Measurements from ENCODE around the gene CD82.
A peak's percentile ranks its signal among the peaks of the same experiment; 100 is the strongest.
"Not testable (repeated sequence)": the region's sequence is repeated elsewhere in the genome, so short reads cannot be mapped to it uniquely, and the experiment has no call there.

The CD82 gene

GRCh38 chr11:44652901-44653644 lies 87.6 kb downstream of the CD82 start:
- TF ChIP-seq CTCF (conservative IDR thresholded peaks at IDR 0.05) (no peak), ZFX (IDR thresholded peaks at IDR 0.05) (no peak)
- H3K27ac ChIP-seq: no peak overlapping the region

DNA sequence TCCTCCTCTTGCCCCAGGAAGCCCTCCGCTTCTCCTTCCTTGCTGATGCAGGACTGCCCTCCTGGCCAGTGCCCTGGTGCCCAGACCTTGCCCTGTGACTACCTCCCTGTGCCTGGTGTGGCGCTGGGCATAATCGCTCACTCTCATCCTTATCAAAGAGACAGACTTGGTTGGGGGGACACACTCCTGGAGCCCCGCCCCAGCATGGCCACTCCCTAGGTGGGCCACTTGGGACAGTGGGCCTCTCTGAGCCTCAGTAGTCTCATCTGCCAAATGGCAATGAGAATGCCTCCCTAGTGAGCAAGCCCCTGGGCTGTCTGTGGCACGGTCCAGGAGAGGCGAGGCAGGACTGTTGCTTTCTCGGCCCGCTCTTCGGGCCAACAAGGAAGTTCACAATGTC lies 88.6 kb downstream of the CD82 start:
- H3K27ac ChIP-seq: no peak overlapping the region
- no peak for TF ChIP-seq ZFX (IDR thresholded peaks at IDR 0.05)
- TF ChIP-seq CTCF (conservative IDR thresholded peaks at IDR 0.05): no peak

DNA sequence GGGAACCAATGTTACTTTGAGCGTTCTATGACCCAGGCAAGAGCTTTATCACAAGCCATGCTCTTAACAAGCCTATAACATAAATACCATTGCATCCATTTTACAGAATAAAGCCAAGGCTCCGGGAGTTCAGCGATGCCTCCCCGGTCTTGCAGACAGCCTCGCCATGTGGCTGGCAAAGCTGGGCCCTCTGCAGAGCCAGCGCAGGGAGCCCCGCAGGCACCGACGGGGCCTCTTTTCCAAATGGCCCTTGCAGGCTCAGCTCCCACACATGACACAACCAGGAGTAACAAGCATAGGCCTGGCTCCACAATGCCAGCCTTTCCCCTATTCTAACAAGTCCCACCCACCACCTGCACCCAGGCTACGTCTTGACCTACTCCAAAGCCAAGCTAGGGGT lies 89.1 kb downstream of the CD82 start:
- no peak overlapping the region for H3K27ac ChIP-seq
- no peak for TF ChIP-seq CTCF (conservative IDR thresholded peaks at IDR 0.05)
- no peak for TF ChIP-seq ZFX (IDR thresholded peaks at IDR 0.05)

- H3K27ac ChIP-seq: no peak overlapping the region
- no peak for TF ChIP-seq ZFX (IDR thresholded peaks at IDR 0.05)
- no peak for TF ChIP-seq CTCF (conservative IDR thresholded peaks at IDR 0.05)
These were observed 92.5 kb downstream of the CD82 start for GRCh38 chr11:44657836-44658505.

- TF ChIP-seq ZFX (IDR thresholded peaks at IDR 0.05): no peak
- peak; percentile 43 for TF ChIP-seq CTCF (conservative IDR thresholded peaks at IDR 0.05)
- no peak overlapping the region for H3K27ac ChIP-seq
These were observed 93.0 kb downstream of the CD82 start for GRCh38 chr11:44658506-44658850.

DNA sequence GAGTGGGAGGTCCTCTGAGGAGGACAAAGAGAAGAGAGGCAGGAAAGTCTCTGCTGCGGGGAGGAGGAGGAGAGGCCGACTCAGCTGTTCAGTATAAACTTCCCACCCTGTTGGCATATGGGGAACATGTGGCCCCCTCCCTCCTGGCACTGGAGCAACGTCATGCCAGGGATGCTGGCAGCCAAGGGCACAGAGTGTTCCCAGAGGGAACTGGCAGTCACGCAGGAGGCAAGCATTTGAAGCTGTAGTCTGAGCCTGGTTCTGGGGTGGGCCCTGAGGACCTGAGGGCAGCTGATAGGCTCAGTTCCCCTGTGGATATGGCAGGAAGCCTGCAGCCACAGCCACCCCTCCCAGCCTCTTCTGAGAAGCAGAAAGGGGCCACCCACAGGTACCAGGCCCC lies 94.2 kb downstream of the CD82 start:
- no peak overlapping the region for H3K27ac ChIP-seq
- TF ChIP-seq ZFX (IDR thresholded peaks at IDR 0.05) (no peak), CTCF (conservative IDR thresholded peaks at IDR 0.05) (no peak)

- H3K27ac ChIP-seq: not testable (repeated sequence)
These were observed 95.1 kb downstream of the CD82 start for GRCh38 chr11:44660535-44660934.

DNA sequence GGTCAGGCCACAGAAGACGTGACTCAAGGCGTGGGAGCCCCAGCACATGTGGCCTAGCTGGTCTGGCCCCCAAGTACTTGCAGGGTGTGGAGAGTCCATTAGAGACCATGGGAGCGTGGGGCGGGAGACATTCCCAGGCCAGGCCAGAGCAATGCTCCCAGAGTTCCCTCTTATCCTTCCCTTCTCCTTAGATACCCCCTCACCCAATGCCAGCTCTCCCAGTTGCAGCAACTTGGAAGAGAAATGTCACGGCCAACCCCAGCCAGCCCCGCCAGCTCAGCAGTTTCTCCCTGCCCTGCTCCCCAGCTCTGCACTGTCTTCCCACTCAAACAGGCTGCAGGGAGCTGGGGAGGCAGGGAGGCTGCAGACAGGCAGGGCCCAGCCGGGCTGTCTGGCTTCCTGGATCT lies 95.9 kb downstream of the CD82 start:
- TF ChIP-seq CTCF (conservative IDR thresholded peaks at IDR 0.05) (no peak), ZFX (IDR thresholded peaks at IDR 0.05) (no peak)
- no peak overlapping the region for H3K27ac ChIP-seq
